Transverse colon (tissue), 4 donors: ENCODE data around the gene SYCN.

Experiments
- EP300 ChIP-seq: sonication (generic); formaldehyde crosslinking; IDR thresholded peaks from one replicate; pipeline ENCODE4 v1.6.1; 2017; ENCODE audit warnings: antibody characterized with exemption, low read depth
- POLR2A ChIP-seq: fragments of 450-650 bp; IDR thresholded peaks from one replicate; pipeline ENCODE4 v1.6.1; 2016; ENCODE audit warnings: antibody characterized with exemption, mild to moderate bottlenecking, moderate library complexity
- POLR2AphosphoS5 ChIP-seq, 3 donors: sonication (generic); formaldehyde crosslinking; IDR thresholded peaks; one replicate each; pipeline ENCODE4 v1.6.1; 2016; ENCODE audit warnings: antibody characterized with exemption in 3 of 3
- TF ChIP-seq, protein P1 (sequence below), 5 experiments: fragments of 200-600 bp in 3 of 5; fragments of 450-650 bp in 2 of 5; sonication (generic) in 3 of 5; IDR thresholded peaks; 1 replicate in 2 of 5; 2 replicates in 3 of 5; pipeline ENCODE4 v1.5.1; 2016 to 2017; ENCODE audit warnings: antibody characterized with exemption in 5 of 5, inconsistent platforms in 3 of 5, mild to moderate bottlenecking in 2 of 5, moderate library complexity in 1 of 5

DNA sequence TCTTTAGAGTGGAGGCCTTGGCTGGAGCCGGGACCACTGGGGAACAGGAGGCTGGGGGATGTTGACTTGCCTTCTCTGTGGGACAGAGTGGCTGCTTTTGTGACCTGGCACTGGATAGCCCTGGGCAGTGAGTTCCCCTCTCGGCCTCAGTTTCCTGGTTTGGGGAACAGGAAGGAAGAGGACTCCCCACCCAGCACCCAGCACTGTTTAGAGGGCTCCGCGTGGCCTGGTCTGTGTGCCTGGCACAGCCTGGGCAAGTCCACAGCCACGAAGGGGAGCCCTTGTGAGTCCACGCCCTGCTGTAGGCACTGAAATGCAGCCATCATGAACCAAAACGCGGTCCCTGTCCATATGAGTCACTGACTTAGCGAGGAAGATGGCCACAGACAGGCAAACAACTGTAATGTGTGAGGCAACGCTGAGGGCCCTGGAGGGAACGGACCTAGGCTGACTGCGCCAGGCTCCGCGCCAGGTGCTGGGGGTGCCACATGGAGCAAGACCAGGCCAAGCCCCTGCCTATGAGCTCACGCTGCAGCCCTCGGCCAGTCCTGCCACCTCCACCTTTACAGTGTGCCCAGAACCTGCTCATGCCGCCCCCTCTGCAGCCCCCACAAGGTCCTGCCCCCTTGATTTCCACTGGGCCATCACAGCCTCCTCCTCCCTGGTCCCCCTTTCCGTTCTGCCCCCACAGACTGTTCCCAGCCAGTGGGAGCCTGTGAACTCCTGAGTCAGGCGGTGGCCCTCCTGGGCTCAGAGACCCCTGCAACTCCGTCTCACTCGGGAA is 43.0 kb downstream of the SYCN start:
- TF ChIP-seq POLR2A (no peak), POLR2AphosphoS5 (IDR thresholded peaks at IDR 0.05) (no peak), EP300 (no peak)
- TF ChIP-seq, protein P1, sequence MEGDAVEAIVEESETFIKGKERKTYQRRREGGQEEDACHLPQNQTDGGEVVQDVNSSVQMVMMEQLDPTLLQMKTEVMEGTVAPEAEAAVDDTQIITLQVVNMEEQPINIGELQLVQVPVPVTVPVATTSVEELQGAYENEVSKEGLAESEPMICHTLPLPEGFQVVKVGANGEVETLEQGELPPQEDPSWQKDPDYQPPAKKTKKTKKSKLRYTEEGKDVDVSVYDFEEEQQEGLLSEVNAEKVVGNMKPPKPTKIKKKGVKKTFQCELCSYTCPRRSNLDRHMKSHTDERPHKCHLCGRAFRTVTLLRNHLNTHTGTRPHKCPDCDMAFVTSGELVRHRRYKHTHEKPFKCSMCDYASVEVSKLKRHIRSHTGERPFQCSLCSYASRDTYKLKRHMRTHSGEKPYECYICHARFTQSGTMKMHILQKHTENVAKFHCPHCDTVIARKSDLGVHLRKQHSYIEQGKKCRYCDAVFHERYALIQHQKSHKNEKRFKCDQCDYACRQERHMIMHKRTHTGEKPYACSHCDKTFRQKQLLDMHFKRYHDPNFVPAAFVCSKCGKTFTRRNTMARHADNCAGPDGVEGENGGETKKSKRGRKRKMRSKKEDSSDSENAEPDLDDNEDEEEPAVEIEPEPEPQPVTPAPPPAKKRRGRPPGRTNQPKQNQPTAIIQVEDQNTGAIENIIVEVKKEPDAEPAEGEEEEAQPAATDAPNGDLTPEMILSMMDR (IDR thresholded peaks at IDR 0.05), result no peak
